OCI-LY1 (cell line): ENCODE measurements around the gene REM1.
"Not testable (repeated sequence)": the region's sequence is repeated elsewhere in the genome, so short reads cannot be mapped to it uniquely, and the experiment has no call there.

Experiments
- H2AFZ ChIP-seq: fragments of 200-600 bp; sonication (generic), shearing (Covaris generic); 2 replicates; pipeline ENCODE4 v1.6.0; 2014; ENCODE audit warnings: antibody characterized with exemption, mild to moderate bottlenecking, low read length
- H3F3A ChIP-seq: fragments of 200-600 bp; sonication (generic), shearing (Covaris generic); 2 replicates; pipeline ENCODE4 v1.6.0; 2014; ENCODE audit warnings: mild to moderate bottlenecking, antibody characterized with exemption, low read length, moderate library complexity; ENCODE audit not compliant: insufficient read depth
- H3K27ac ChIP-seq: fragments of 200-600 bp; sonication (generic); 2 replicates; pipeline ENCODE4 v1.5.1; 2014; ENCODE audit warnings: low read length, mixed run types, mild to moderate bottlenecking, low read depth; ENCODE audit not compliant: poor library complexity, severe bottlenecking
- H3K27me3 ChIP-seq: fragments of 200-600 bp; sonication (generic); 2 replicates; pipeline ENCODE4 v1.6.0; 2014; ENCODE audit warnings: antibody characterized with exemption, mild to moderate bottlenecking, low read length, moderate library complexity; ENCODE audit not compliant: insufficient read depth
- H3K36me3 ChIP-seq: fragments of 200-600 bp; sonication (generic); 2 replicates; pipeline ENCODE4 v1.6.1; 2014; ENCODE audit warnings: mild to moderate bottlenecking, antibody characterized with exemption, low read length, moderate library complexity, mixed read lengths; ENCODE audit not compliant: insufficient read depth
- H3K4me1 ChIP-seq: fragments of 200-600 bp; sonication (generic); 2 replicates; pipeline ENCODE4 v1.5.1; 2014; ENCODE audit warnings: mild to moderate bottlenecking, low read length, moderate library complexity; ENCODE audit not compliant: insufficient read depth, severe bottlenecking
- H3K4me2 ChIP-seq: fragments of 200-600 bp; sonication (generic), shearing (Covaris generic); 2 replicates; pipeline ENCODE4 v1.6.1; 2014; ENCODE audit warnings: low read length
- H3K4me3 ChIP-seq: fragments of 200-600 bp; sonication (generic); 2 replicates; pipeline ENCODE4 v1.5.1; 2014; ENCODE audit warnings: low read length, low read depth, mild to moderate bottlenecking, mixed read lengths; ENCODE audit not compliant: poor library complexity, severe bottlenecking
- H3K79me2 ChIP-seq: fragments of 200-600 bp; shearing (Covaris generic); 2 replicates; pipeline ENCODE4 v1.6.1; 2016; ENCODE audit warnings: mixed run types, low read length, mixed read lengths; ENCODE audit not compliant: insufficient read depth
- H3K9ac ChIP-seq: fragments of 200-600 bp; sonication (generic), shearing (Covaris generic); 2 replicates; pipeline ENCODE4 v1.6.1; 2014; ENCODE audit warnings: mild to moderate bottlenecking, low read length, mixed read lengths
- H3K9me2 ChIP-seq: fragments of 200-600 bp; sonication (generic), shearing (Covaris generic); 2 replicates; pipeline ENCODE4 v1.6.1; 2014; ENCODE audit warnings: low read depth, mild to moderate bottlenecking, low read length, mixed read lengths
- H3K9me3 ChIP-seq: fragments of 200-600 bp; shearing (Covaris generic); 2 replicates; pipeline ENCODE4 v1.6.1; 2014; ENCODE audit warnings: low read length, mixed read lengths
- H4K20me1 ChIP-seq: fragments of 200-600 bp; sonication (generic), shearing (Covaris generic); 2 replicates; pipeline ENCODE4 v1.6.0; 2016; ENCODE audit warnings: mild to moderate bottlenecking, low read length; ENCODE audit not compliant: insufficient read depth
- CTCF ChIP-seq: fragments of 200-600 bp; sonication (generic), shearing (Covaris generic); IDR thresholded peaks from 2 replicates; pipeline ENCODE4 v1.5.1; 2017; ENCODE audit warnings: mild to moderate bottlenecking, antibody characterized with exemption, low read length, moderate library complexity, mixed read lengths
- EZH2 ChIP-seq: fragments of 200-600 bp; sonication (generic), shearing (Covaris generic); IDR thresholded peaks from 2 replicates; pipeline ENCODE4 v1.8.0; 2017; ENCODE audit warnings: borderline replicate concordance, mixed run types, mild to moderate bottlenecking, antibody characterized with exemption, low read length, moderate library complexity, mixed read lengths

REM1 gene

GRCh38 chr20:31502884-31503673, 28.0 kb downstream of the REM1 start:
- not testable (repeated sequence) for H3K36me3 ChIP-seq, H3K79me2 ChIP-seq, H3K4me2 ChIP-seq, H3K4me3 ChIP-seq, H3K27me3 ChIP-seq, H2AFZ ChIP-seq, H3K9me3 ChIP-seq, H3K9ac ChIP-seq, H3K27ac ChIP-seq, H4K20me1 ChIP-seq, H3K9me2 ChIP-seq, H3K4me1 ChIP-seq, H3F3A ChIP-seq
- TF ChIP-seq CTCF: peak; percentile 91

- Histone ChIP-seq H3K4me3 (no peak overlapping the region), H2AFZ (no peak overlapping the region), H4K20me1 (no peaks in the 10 kb centered on the region), H3K79me2 (no peaks in the 10 kb centered on the region), H3F3A (no peaks in the 10 kb centered on the region), H3K4me1 (no peaks in the 10 kb centered on the region), H3K9ac (no peak overlapping the region), H3K36me3 (no peaks in the 10 kb centered on the region), H3K4me2 (no peak overlapping the region), H3K9me3 (no peaks in the 10 kb centered on the region), H3K9me2 (no peaks in the 10 kb centered on the region), H3K27me3 (peaks cover 4% of the 10 kb centered on the region; the same call in 1 of the 2 replicates), H3K27ac (no peak overlapping the region)
- TF ChIP-seq EZH2: no peak
- TF ChIP-seq CTCF: no peak
These were observed 30.8 kb downstream of the REM1 start for GRCh38 chr20:31505903-31506302.

- Histone ChIP-seq H3K36me3 (no peaks in the 10 kb centered on the region), H3K4me2 (no peak overlapping the region), H3K9me3 (no peaks in the 10 kb centered on the region), H4K20me1 (no peaks in the 10 kb centered on the region), H3K79me2 (no peaks in the 10 kb centered on the region), H3K9ac (no peak overlapping the region), H2AFZ (no peak overlapping the region), H3K4me1 (no peaks in the 10 kb centered on the region), H3K27ac (no peak overlapping the region), H3F3A (no peaks in the 10 kb centered on the region), H3K9me2 (no peaks in the 10 kb centered on the region), H3K27me3 (peaks cover 2% of the 10 kb centered on the region; the same call in 1 of the 2 replicates), H3K4me3 (no peak overlapping the region)
- TF ChIP-seq CTCF (no peak), EZH2 (no peak)
These were observed 33.6 kb downstream of the REM1 start for GRCh38 chr20:31508517-31509244.
